ENCODE results near the gene HAAO.

The HAAO gene

DNA sequence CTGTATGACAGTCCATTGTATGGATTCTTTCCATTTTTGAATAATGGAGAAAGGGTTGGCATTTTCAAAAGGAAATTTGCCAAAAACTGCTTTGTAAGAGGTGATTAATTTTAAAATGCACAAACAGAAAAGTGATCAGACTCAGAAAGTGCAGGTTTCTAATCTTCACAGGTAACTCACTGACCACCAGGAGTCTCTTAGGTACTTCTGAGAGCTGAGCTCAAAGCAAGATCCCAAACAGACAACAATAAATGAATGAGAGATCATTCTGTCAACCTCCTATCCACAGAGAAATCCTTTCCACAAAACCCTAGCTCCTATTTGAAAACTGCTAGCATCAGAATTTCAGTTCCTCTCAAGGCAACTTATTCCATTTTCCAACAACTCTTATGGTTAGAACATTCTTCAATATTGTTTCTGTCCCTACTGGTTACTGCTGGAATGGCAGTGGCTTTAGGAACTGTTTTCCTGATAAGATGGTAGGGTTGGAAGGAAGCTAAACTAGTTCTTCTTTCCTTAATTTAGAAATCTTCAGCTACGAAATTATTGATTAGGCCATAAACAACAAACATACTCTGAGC is 20.6 kb upstream of the HAAO start:
- peak in 1 of 2 donors; percentile 9 for DNase-seq

DNA sequence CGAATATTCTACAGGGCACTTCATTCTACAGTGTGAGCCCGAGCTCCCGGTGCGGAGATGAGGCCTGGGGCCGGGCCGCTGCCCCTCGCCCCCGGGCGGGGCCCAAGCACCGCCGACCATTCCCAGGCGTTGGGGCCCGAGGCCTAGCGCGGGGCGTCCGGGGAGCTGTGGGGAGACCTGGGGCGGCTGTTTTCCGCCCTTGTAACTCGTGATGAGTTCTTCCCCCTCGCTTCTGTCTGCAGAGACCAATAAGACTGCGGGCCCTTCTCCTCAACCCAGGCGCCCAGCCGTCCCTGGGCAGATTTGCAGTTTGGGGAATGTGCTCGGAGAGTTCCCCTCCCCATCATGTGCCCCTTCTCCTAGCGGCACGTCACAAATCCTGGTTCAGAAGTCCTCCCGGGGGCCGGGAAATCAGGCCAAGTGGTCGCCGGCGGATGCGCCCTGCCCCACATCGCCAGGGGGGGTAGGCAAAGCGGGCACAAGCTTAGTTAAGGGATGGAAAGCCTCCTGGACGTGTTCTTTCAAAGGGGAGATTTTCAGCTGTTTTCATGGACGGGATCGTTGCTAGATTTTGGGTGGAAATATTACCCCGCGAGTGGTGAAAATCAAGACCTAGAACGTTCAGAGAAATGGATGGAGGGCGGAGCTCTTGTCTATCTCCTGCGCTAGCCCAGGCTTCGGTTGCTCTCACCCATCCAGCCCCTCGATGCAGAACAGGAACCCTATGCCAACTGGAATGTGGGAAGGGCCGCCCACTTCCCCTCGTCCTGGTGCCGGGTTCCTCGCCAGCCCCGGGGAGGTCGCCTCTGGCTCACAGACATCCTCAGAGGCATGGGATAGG is 18.8 kb upstream of the HAAO start:
- DNase-seq, result peak in 1 of 2 donors; percentile 24

DNA sequence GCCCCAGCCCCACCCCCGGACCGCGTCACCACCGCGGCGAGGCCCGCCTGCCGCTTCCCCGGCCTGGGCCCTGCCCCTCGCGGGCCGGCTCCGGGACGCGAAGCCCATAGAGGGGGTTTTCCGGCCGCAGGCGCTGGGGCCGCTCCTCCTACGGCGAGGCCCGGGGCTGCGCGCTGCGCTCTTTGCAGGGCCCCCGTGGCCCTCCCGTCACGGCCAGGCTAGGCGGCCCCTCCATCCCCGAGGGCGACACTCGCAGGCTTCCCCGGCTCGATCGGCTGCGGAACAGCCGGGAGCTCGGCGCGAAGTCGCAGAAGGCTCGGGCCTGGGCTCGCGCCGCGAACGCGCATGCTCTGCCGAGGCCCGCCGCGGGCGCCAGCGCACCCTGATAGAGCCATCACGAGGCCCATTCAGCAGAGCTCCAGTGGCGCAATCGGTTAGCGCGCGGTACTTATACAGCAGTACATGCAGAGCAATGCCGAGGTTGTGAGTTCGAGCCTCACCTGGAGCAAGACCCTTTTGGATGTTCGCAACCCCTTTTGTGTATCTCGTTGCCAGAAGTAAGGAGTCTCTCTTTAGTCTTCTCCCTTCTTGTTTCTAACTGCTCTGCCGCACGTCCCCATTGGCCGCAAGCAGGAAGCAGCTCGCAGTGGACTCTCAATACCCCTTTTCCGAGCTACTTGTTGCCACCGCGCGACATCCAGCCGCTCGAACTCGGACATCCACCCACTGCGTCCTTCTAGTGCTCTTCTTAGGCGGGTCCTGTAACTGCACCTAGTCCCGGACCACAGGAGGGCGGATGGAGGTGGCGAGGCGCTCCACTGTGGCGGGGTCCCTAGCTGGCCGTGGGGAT is 18.0 kb upstream of the HAAO start:
- peak; percentile 90 to 97 for DNase-seq

DNA sequence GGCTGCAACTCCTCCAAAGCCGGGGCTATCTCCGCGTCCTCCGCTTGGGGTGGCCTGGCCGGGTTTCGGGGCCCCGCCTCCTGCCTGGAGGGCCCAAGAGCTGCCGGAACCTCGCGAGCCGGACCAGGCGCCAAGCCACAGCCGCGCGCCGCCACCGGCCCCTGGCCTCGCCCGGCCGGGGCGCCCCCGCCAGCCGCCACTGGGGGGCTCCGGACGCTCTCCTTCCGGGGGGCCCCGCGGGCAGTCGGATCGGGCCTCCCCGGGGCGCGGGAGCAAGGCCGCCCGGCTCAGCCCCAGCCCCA is 17.4 kb upstream of the HAAO start:
- peak in 1 of 2 donors; percentile 96 for DNase-seq

DNA sequence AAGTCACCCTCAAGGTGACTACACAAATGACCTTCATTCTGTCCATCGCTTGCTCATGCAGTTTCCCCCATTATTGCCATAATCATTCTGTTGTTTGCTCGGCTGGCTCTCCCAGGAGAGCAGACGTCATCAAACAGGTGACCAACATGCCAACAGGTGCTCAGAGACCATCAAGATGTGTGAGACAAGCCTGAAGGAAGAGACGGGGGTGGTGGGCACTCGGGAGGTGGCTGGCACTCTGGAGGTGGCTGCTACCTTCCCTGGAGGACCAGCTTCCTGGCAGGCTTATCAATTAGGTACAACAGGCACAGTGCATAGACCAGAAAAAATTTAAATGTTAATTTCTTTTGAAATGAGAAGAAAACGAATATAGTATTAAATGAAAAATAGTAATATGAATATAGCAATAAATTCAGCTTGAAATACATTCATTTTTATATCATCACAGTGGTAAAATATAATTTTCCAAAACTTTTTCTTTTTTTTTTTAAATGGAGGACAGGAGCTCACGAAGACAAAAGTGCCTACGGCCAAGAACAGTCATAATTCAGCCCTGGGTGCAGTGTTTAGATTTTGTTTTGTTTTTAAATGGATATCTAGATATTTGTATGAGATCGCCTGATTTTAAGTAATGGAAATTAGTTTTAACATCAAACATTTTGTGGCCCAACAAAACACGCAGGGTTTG is 16.9 kb upstream of the HAAO start:
- peak in 1 of 2 donors; percentile 38 for DNase-seq

DNA sequence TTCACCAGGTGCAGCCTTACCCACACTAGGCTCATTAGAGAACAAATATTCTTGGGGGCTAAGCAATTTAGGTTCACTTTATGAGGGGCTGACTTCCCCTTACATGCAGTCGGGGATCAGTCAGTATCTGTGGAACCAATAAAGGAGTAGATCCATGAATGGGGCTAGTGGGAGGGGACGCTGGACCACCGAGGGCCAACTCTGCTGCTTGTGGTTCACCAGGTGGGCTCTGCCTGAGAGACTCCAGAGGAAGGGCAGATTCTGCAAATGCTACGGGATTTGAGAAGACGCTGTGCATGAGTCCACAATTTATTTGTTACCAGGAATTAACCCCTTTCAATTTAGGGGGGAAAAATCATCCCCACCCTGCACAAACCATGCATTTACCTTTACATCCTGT is 15.9 kb upstream of the HAAO start:
- DNase-seq, result no peak

DNA sequence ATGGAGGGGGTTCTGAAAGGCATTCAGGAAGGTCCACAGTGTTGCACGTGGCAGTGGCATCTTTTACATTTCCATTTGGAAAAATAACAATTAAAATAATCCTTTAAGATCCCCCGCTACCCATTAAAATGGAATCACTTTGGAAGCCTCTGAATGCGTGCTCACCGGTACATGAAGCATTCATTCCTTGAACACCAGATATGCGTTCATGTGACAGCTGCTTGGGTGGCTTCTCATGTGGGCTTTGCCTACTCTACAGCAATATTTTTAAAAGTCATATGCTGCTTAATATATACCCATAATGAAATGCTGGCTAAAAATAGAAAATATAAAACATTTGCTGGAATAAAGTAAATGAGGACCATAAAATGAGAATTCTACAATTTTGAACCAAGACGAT is 14.4 kb upstream of the HAAO start:
- DNase-seq, result no peak

DNA sequence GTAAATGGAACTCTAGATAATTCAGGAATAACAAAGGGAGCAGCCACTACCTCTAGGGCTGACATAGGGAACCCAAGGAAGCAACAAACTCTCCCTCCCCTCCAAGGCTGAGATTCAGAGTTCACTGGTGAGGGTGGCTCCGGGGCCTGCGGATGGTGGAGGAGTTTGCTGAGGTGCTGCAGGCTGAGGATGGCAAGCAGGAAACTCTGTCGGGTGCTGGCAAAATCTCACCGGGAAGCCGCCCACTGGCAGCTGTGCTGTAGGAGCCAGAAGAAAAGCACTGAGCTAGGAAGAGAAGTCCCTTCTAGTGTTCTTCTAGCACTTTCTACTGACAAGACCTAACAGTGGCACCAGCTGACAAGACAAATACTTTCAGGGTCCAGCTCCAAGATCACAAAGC is 12.5 kb upstream of the HAAO start:
- no peak for DNase-seq

DNA sequence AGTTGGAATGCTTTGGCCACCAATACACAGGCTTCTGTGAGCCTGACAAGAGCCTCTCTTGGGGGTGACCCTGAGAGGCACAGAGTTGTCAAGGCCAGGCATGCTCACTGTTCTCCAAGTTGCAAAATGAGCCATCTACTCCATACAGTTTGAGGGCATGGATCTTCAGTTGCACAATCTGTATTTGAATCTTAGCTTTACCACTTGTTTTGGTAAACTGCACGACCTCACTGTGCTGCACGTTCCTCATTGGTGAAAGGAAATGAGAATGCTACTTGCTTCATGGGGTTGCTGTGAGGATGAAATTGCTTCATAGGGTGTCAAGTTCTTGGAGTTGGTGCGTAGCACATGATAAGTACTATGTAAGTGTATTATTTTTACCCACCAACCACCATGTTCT is 12.0 kb upstream of the HAAO start:
- DNase-seq, result no peak

DNA sequence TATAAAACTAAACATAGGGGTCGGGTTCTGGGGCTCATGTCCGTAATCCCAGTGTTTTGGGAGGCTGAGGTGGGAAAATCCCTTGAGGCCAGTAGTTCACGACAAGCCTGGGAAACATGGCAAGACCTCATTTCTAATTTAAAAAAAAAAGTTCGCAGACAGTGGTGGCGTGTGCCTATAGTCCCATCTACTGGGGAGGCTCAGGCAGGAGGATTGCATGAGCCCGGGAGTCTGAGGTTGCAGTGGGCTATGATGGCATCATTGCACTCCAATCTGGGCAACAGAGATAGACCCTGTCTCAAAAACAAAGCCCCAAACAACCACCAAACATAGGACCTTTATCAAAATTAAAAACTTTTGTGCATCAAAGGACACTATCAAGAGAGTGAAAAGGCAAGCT is 9.8 kb upstream of the HAAO start:
- no peak for DNase-seq

DNA sequence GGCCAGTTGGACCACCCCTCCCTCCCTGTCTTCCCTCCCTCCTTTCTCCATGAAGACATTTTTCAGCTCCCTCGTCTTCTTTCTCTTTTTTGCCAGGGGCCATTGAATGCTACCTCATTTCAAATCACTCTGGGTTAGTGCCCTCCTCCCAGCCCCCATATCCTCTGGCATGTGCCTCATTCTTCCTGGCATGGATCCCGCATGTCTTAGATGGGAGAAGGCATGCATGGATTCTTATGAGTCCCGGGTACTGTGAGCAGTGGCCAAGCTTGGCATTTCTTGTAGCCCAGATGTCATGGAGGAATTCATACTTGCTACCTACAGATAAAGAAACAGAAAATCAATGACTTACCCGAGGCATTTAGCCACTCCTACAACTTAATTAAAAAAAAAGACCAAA is 9.0 kb upstream of the HAAO start:
- DNase-seq, result no peak

DNA sequence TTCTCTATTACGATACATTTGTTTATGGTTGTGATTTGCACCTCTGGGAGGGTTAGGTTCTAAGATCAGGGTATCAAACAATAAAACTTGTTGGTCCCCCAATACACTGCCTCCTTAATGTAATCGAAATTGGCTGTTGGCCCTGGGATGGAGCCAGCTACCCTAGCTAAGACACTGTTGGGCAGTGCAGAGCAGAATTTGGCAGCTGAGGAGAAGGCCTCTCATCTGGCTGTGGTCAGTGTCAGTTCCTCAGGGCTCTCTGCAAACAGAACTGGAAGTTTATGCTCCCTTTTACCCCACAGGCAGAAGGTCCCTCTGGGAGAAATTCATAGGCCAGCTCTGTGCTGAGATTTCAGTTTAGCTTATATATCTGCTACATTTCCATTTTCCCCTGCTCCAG is 8.6 kb upstream of the HAAO start:
- no peak for DNase-seq

DNA sequence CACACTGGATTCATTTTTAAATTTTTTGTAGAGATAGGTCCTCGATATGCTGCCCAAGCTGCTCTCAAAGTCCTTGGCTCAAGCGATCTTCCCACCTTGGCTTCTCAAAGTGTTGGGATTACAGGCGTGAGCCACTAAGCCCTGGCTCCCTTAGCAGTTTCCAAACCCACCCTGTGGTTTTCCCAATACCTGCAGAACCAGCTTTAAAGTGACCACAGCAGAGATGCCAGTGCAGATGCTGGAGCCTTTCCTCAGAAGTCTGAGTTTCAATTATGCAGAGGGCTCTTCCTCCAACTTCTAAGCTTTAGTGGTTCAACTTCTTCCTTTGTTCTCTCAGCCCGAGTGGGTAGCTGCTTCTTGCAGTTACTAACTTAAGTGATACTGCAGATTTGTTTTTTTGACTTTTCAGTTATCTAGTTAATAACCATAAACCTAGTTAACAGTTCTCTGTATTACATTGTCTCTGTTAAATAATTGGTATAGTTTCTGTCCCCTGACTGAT is 8.1 kb upstream of the HAAO start:
- DNase-seq, result no peak

DNA sequence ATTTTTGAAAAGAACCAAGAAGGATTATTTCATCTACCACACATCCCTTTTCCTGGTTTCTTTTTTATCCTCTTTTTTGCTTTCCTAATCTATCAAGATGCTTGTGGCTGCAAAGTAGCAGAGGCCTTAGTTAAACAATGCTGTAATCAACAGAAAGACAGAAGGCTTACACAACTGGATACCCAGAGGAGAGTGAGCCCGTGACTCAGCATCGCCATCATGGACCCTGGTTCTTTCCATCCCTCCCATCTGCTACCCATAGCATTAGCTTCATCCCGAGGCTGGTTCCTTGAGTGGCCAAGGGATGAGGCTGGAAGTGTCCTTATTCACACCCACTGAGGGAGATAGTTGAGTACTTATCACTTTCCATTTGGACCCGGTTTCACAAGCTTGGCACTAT is 7.5 kb upstream of the HAAO start:
- no peak for DNase-seq

DNA sequence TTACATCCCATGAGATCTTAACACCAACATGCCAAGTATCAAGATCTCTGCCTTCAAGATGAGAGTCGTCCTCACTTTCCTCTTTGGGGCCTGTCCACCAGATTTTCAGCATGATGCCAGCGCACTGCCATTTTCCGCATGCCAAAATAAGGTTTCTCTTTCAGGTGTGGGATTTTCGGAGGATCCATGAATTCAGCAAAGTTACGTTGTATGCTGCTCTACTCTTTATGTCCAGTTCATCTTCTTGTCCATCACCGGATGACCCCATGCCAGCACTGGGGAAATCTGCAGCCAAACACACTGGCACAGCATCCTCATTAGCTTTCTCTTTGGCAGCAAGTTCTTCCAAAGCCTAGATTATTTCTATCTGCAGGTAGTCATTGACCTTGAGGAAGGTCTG is 4.9 kb upstream of the HAAO start:
- DNase-seq, result no peak

DNA sequence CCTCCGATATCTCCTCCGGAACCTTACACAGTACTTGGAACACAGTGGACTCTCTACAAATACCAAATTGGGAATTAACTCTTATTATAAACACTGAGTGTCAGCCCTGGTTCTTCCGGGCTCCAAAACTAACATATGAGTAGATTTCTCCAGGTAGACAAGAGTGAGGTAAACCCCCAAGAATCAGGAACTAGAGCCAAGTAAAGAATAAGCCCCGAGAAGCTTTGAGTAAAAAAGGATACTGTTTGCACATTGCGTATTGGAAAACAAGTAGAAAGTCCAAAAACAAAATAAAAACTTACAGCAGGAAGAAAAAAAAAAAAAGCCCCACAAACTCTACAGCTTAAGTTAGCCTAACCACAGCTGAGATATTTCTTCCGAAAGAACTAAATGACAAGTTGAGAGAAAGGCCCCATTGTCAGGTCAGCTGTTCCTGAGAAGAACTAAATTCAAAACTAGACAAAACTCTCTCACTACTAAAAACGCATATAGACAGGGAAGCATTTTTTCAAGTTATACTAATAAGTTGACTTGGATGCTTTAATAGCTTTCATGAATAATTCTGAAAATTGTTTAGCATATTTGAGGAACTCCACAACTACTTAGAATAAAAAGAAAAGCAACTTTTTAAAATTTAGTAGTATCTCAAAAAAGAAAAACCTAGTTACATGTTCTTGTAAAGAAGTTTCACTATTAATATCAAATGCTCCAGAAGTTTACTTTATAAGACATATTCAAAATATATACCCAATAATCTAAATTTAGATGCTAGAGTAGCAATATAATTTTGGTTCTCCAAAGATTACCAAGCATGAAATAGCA is 4.3 kb upstream of the HAAO start:
- no peak for DNase-seq

DNA sequence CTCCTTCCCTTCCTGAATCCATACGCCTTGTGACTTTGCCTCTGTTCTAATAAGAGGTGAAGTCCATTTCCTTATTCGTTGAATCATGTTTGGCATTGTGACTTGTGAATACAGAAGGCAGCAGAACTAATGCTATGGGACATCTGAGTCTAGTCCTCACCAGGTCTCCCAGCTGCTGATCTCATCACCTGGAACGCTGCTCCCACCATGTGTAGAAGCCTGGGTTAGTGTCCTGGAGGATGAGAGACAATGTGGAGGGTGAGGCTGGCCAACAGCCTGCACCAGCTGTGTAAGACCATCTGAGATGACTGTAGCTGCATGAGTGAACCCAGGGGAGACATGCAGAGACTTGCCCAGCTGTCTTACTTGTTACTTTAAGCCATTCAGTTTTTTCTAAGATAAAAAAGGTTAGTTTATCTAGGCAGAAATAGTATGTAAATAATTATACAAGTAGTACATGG is 3.5 kb upstream of the HAAO start:
- no peak for DNase-seq

DNA sequence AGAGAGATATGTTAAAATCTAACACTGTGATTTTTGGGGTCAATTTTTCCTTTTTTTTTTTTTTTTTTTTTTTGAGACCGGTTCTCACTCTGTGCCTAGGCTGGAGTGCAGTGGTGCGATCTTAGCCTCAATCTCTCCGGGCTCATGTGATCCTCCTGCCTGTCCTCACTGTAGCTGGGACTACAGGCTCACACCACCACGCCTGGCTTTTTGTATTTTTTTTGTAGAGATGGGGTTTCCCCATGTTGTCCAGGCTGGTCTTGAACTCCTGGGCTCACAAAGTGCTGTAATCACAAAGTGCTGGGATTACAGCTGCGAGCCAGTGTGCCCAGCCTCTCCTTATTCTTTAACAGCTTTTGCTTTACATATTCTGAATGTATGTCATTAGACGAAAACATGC is 2.9 kb upstream of the HAAO start:
- no peak for DNase-seq

DNA sequence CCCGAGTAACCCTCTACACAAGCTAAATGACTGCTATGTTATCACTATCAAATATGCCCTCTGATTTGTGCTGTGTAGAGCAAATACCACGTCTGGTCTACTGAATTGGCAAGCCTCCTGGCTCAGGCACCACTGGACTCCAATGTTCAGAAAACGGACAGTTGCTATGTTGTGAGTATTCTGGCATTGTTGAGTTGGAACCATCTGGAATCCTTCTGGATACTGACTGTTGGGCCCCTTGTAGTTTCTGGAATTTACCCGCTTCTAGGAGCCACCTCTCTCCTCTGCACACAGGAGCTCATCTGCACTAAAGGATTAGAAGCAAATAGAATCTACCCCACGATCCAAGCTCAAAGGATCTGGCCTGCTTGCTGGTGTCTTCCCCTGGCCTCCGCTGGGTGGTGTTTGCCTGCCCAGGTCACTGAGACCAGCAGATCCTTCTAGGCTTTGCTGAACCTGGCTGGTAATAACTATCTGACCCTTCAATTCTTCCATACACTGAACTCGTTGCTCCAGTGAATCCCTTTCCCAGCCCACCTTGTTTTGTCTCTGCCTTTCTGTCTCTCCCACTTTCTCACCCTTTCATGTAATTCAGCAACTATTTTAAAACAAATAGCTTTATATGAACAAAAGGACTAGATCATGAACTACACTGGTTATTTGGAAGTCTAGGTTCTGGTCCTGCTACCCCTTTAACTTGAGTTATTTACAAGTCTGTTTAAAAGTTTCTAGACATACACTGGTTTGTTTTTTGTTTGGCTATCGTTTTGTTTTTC is 2.1 kb upstream of the HAAO start:
- DNase-seq, result no peak

DNA sequence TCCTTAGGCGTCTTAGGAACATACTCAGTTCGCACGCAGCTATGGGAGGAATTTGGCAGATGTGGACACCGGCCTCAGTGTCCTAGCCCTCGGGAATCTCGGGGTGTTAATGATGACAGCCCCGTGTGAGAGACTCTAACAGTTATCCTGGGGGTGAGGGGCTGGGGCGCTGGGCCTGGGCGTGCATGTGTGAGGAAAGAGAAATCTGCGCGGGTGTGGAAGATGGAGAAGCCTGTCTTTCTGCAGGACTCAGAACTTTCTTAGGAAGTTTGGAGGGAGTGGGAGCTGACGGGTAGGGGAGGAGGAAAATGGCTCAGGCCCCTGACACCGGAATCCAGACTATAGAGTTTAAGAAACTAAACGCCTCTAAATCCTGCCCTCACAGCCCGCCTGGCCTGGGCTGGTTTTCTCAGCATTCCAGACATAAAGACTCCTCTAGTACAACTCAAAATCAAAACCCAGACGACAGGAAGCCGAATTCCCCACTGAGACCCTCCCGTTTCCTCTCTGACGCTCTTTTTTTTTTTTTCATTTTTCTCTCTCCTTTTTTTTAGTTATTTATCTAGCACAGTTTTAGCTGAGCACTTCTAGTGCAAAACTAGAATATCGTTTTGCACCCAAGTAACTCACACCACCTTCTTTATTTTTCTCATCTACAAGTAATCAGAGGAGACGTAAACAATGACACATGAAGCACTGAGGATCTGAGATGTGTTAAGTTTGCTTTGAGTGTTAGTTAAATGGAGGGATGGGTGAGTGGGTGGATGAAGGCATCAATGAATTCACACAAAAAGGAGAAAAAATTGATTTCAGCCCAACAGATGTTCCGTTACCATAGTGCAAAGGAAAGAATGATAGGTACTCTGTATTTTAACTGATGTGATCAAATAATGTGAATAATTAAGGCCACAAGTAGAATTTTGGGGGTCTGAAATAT is 1.2 kb upstream of the HAAO start:
- no peak for DNase-seq

All from bone marrow (tissue), 2 donors.